ENCODE data around the gene CZIB.

The CZIB gene

DNA sequence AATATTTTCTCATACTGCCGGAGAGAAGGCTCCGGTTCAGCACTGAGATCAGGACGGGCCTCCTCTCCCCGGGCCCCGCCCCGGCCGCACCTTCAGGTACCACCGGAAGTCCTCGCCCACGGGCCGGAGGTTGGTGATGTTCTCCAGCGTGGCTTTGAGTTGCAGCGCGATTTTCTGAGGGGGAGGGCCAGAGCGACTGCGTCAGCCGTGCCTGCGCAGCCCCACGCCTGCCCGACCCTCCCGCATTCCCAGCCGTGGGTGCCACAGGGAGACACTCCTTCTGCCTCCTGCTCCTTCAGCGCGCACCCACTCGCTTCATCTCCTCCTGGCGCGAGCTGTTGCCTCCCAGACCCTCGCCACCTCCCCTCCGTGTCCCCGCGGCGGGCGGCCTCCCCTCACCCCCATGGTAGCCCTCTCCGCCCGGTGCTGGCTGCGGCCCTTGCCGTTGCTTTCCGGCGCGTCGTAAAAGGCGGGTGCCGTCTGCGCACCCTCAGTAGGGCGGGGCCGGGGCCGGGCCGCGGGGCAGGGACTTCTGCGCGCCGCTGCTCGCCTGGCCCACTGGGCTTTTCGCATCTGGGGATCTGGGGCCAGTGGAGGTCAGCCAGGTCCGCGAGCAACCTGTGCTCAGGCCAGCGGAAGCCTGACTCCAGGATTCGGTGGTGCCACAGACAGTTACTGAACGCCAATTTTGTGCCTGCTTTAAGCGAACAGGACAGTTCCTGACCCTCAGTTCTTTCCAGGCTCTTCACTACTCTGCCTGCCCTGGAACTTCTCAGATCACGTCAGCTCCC lies at the start of gene CZIB:
CZIB (minus strand) TSS at position 464 of the 791 bp plus-strand sequence; CDS start at position 405, 59 bp downstream.
- DNase-seq, result peak; percentile 90

DNA sequence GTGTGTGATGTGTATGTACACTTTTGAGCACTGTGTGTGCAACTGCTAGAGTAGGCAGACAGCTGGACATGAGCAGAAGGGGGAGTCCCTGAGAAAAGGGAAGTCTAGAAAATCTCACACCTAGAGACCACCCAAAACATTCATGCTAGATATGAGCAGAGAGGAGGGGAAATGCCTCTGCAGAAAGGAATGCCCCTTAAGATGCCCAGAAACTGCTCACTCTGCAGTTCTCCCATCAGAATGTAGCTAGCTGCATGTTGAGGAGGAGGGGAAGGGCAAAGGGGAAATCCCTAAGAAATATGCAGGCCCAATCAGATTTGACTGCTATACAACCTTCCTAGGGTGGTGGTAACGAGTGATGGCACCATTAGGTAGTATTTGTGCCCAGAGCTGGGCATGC lies 49.7 kb upstream of the CZIB start:
- no peak for DNase-seq

DNA sequence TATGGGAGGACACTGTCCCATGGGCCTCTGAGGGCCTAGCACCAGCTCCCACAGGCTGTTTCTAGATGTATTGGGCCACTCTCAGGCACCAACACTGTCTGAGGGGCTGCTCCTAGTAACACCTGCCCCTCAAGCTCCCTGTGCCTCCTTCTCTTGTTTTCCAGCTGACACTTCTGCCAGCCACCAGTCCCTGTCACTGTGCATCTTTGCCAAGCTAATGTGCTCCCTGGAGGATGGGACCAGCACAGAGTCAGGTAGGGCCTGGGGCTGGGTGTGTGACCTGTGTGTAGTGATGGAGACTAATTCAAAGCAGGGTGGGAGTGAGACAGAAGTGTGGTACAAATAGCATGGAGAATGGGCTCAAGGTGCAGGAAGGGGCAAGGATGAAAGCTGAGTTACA lies 47.3 kb upstream of the CZIB start:
- no peak for DNase-seq

- DNase-seq, result no peak
These were observed 45.6 kb upstream of the CZIB start for GRCh38 chr1:53266038-53266437.

DNA sequence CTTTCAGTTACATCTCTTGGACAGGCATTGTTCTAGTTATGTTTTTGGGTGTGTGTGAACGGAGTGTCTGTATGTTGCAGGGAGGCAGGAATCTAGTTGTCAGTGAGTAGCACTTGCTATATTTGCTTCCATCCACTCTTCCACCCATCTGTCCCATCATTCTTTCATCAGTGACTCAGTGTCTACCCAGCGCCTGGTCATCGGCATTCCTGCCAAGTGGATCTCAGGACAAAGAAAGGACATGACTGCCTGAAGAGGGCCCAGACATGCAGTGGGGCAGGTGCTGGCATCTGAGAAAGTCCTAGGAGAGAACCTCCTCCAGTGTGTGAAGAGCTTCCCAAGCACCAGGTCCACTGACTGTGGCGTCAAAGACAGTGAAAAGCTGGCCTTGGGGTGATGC lies 45.1 kb upstream of the CZIB start:
- no peak for DNase-seq

DNA sequence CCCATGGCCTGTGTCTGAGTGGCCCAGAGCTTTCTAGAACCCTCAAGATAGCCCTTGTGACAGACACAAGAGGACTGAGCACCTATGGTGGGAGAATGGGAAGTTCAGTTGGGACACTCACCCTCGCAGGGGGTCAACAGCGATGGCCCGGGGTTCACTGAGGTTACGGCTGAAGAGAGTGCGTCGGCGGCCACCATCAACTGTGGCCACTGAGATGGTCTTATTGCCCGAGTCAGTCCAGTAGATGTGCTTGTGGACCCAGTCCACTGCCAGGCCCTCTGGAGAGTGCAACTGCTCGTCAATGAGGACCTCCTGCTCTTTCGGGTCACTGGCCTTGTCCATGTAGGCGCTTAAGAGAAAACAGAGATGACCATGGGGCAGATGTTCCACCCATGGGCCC lies 43.6 kb upstream of the CZIB start:
- DNase-seq, result no peak

GRCh38 chr1:53262000-53262399 lies 41.6 kb upstream of the CZIB start:
- DNase-seq, result no peak

DNA sequence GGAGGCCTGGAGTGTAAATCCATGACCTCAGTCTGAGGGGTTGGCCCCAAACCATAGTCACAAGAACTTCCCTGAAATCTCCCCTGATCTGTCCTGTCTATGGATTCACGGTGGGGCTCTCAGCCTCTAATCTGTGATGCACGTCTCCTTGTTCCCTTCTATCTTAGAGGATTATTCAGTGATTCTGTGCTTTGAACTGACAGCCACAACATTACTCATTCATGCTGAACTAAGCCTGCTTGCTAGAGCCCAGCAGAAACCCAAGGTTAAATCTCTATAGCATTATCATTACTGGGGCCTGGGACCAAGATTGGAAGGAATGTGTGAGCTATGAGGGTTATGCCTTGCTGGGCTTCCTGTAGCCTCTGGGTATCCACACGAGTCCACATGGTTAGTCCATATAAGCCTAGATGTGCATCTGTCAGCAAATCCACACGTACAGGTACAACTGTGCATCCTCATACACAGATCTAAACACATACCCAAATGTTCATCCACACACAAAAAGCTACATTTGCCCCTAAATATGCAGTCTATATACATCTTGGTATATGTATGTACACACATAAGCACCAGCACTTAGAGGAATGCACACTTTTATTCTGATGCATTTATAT lies 40.3 kb upstream of the CZIB start:
- DNase-seq, result no peak

DNA sequence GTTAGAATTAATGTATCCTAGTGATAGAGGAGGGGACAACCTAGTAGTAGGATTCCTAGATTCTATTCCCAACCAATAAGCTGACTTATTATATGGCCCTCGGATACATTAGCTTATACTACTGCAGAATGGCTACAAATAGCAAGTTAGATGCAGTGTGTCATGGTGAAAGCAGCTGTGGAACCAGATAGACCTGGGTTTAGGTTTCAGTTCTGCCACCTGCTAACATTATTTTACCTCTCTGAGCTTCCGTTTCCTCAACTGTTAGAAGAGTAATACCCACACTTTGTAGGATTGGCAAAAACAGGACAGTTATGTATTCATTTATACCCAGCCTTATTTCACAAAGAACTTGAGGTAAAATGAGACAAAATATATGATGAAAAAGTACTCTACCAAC lies 39.5 kb upstream of the CZIB start:
- no peak for DNase-seq

GRCh38 chr1:53258216-53258615 lies 37.8 kb upstream of the CZIB start:
- DNase-seq, result no peak

DNA sequence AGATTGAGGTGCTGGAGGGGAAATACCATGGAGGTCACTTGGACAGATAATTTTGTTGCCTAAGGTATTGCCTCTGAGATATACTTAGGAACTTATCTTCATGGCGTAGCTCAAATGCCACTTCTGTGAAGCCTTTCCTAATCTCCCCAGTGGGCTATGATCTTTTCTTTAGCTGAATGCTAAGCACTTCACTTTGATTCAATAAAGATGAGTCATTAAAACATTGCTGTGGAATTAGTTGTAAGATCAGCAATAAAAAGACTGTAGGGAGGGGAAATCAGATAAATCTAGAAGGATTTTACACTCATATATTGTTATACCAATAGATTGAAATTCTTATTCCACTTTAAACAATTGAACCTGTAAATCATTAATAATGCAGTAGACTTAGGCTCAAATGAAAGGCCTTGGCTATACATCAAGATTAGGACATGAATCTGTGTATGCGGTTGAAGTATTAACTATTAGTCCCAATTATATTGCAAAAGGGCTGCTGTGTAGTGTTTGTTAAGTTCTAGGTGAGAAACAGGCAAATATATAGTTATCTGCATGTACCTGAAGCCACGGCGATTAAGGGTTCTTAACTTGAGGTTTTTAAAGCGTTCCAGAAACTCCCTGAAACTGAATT lies 37.1 kb upstream of the CZIB start:
- DNase-seq, result no peak

- no peak for DNase-seq
These were observed 36.3 kb upstream of the CZIB start for GRCh38 chr1:53256511-53257453.

DNA sequence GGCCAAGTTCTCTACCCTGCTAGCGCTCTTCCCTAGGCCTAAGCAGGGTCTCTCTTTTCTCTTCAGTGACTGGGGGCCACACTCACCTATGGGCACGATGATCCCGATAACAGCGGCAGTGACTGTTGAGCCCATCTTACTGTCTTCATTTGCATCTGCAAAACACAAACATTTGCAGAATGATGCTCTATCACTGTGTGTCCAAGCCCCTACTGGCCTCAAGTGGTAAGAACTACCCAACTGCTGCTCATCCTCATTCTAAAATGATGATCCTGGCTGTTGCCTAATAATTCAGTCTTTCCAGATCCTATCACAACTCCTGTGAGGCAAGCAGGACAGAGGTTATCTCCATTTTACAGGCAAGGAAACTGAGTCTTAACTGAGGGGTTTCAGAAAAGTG lies 34.6 kb upstream of the CZIB start:
- no peak for DNase-seq

GRCh38 chr1:53254011-53254640 lies 33.7 kb upstream of the CZIB start:
- no peak for DNase-seq

DNA sequence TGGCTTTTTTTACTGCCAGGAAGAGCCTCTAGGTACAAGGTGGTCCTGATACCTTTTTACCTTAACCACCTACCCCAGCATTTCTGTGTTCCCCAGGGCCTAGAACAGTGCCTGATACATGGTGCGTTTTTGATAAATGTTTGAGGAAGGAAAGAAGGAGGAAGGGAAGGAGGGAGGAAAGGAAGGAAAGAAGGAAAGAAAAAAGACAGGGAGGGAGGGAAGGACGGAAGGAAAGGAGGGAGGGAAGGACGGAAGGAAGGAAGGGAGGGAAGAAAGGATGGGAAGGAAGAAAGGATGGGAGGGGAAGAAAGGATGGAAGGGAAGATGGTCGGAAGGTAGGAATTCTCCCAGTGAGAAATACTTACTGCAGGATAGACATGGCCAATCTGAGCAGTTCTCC lies 29.9 kb upstream of the CZIB start:
- no peak for DNase-seq

GRCh38 chr1:53249706-53250105 lies 29.3 kb upstream of the CZIB start:
- no peak for DNase-seq

GRCh38 chr1:53246261-53247134 lies 26.1 kb upstream of the CZIB start:
- DNase-seq, result no peak

GRCh38 chr1:53244141-53244540 lies 23.7 kb upstream of the CZIB start:
- no peak for DNase-seq

GRCh38 chr1:53242381-53242780 lies 21.9 kb upstream of the CZIB start:
- no peak for DNase-seq

- no peak for DNase-seq
These were observed 21.4 kb upstream of the CZIB start for GRCh38 chr1:53241828-53242227.

Measured in NCI-H1048 (cell line).